Suprapubic skin (tissue), 4 donors: Measurements from ENCODE around the gene DIABLO. TPM values are rescaled to one million over a fixed set of nuclear protein-coding genes. Genes with fewer than 3 reads are reported as not detected.

Experiments used
- DNase-seq, 2 donors: peaks; one replicate each; pipeline ENCODE4 v3.0.0-alpha.2; 2019; ENCODE audit warnings: low spot score in 2 of 2
- H3K27ac ChIP-seq: fragments of 200-600 bp; sonication (generic); one replicate; pipeline ENCODE4 v1.5.1; 2019
- H3K27me3 ChIP-seq: fragments of 200-600 bp; sonication (generic); one replicate; pipeline ENCODE4 v1.5.1; 2019
- H3K36me3 ChIP-seq: fragments of 200-600 bp; sonication (generic); one replicate; pipeline ENCODE4 v1.5.1; 2019
- H3K4me1 ChIP-seq: fragments of 200-600 bp; sonication (generic); one replicate; pipeline ENCODE4 v1.5.1; 2019
- H3K4me3 ChIP-seq: fragments of 200-600 bp; sonication (generic); one replicate; pipeline ENCODE4 v1.5.1; 2019; ENCODE audit warnings: mild to moderate bottlenecking
- H3K9me3 ChIP-seq: fragments of 200-600 bp; sonication (generic); one replicate; pipeline ENCODE4 v1.5.1; 2019
- EP300 ChIP-seq: sonication (generic); formaldehyde crosslinking; IDR thresholded peaks from one replicate; pipeline ENCODE4 v1.6.1; 2017; ENCODE audit warnings: antibody characterized with exemption
- POLR2A ChIP-seq, 2 donors: fragments of 450-650 bp; IDR thresholded peaks; one replicate each; pipeline ENCODE4 v1.6.1; 2017; ENCODE audit warnings: antibody characterized with exemption in 2 of 2, mild to moderate bottlenecking in 2 of 2, moderate library complexity in 2 of 2
- POLR2AphosphoS5 ChIP-seq, 3 donors: sonication (generic); formaldehyde crosslinking; IDR thresholded peaks; one replicate each; pipeline ENCODE4 v1.6.1; 2017; ENCODE audit warnings: antibody characterized with exemption in 3 of 3
- WGBS: methylation state at CpG from one replicate; pipeline ENCODE4 v1.1.5; 2018; 5-methylcytosine and 5-hydroxymethylcytosine counted together
- total RNA-seq, 4 donors: library from RNA; depleted of rRNA; stranded (reverse); fragments of >200 nt; gene quantifications; one replicate each; pipeline ENCODE4 v1.1.0, GENCODE V29; 2016
- TF ChIP-seq, protein P1 (sequence below), 2 donors: fragments of 200-600 bp in 1 of 2; fragments of 450-650 bp in 1 of 2; sonication (generic) in 1 of 2; IDR thresholded peaks; one replicate each; pipeline ENCODE4 v1.5.1; 2016 to 2019; ENCODE audit warnings: antibody characterized with exemption in 2 of 2, mild to moderate bottlenecking in 1 of 2, moderate library complexity in 1 of 2

Gene DIABLO
- total RNA-seq, 4 donors from 2014 or later = 33.3 to 58.3 (median 53.3) TPM

DNA sequence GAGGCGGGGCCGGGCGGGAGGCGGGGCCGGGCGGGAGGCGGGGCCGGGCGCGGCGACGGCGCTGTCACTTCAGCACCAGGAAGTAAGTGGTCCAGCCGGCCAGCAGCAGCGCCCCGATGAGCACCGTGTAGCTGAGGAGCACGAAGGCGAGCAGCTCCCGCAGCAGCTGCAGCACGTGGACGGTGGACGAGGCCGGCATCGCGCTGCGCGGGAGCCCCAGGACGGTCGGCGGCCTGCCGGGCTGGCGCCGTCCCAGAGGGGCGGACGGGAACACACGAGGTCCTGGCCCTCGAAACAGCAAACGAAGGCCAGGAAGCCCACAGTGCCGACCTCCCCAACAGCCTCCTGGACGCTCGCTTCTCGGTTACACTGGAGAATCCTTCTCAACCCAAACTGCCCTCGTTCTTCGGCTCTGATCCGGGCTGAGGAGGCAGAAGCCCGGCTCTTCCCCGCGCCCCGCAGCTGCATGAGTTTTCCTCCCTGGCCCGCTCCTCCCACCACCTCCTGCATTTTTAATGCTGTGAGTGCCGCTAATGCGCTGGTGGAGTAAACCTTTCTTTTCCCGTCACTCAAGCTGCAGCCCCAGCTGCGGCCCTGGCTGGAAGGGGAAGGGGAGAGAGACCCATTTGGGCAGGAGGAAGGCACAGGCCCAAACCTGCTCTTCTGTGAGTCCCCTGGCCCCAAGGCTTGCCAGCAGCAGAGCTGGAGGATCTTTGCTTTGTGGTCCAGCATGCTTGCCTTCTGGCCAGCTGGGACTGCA, 694 bp upstream of the DIABLO start:
- H3K4me3 ChIP-seq = peak overlapping the region; percentile 93
- no peaks in the 10 kb centered on the region for H3K9me3 ChIP-seq
- TF ChIP-seq POLR2A (IDR thresholded peaks at IDR 0.05) = no peak
- peak in 1 of 3 donors; percentile 42 for TF ChIP-seq POLR2AphosphoS5 (IDR thresholded peaks at IDR 0.05)
- TF ChIP-seq EP300 = no peak
- peaks cover 23% of the 10 kb centered on the region for H3K4me1 ChIP-seq
- no peak for DNase-seq
- 26% methylated on average over 10 of the region's 55 CpGs for WGBS
- no peaks in the 10 kb centered on the region for H3K27me3 ChIP-seq
- peaks cover 25% of the 10 kb centered on the region for H3K36me3 ChIP-seq
- H3K27ac ChIP-seq = no peak overlapping the region

DNA sequence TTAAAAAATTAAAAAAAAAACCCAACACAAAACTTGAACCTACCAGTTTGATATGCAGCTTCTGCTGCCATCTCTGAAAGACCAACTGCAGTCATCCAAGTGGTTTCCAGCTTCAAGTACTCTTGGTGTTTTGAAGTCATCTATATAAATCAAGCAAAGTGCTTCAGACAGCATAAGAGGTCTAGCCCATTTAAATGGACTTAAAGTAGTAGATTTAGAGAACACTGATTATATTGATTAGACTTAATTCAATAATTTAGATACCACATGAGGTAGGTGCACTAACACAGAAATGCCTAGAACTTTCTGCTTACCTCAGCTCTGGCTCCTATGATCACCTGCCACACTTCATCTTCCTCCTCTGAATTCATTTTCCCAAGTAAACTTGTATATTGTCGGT, 9.4 kb downstream of the DIABLO start:
- no peak for TF ChIP-seq EP300
- no peak for TF ChIP-seq POLR2A (IDR thresholded peaks at IDR 0.05)
- TF ChIP-seq, protein P1, sequence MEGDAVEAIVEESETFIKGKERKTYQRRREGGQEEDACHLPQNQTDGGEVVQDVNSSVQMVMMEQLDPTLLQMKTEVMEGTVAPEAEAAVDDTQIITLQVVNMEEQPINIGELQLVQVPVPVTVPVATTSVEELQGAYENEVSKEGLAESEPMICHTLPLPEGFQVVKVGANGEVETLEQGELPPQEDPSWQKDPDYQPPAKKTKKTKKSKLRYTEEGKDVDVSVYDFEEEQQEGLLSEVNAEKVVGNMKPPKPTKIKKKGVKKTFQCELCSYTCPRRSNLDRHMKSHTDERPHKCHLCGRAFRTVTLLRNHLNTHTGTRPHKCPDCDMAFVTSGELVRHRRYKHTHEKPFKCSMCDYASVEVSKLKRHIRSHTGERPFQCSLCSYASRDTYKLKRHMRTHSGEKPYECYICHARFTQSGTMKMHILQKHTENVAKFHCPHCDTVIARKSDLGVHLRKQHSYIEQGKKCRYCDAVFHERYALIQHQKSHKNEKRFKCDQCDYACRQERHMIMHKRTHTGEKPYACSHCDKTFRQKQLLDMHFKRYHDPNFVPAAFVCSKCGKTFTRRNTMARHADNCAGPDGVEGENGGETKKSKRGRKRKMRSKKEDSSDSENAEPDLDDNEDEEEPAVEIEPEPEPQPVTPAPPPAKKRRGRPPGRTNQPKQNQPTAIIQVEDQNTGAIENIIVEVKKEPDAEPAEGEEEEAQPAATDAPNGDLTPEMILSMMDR (IDR thresholded peaks at IDR 0.05) = no peak
- no peak for TF ChIP-seq POLR2AphosphoS5 (IDR thresholded peaks at IDR 0.05)
- Histone ChIP-seq H3K9me3 (no peaks in the 10 kb centered on the region), H3K27me3 (no peaks in the 10 kb centered on the region), H3K27ac (no peak overlapping the region), H3K4me1 (no peaks in the 10 kb centered on the region), H3K36me3 (peaks cover 96% of the 10 kb centered on the region), H3K4me3 (no peak overlapping the region)
- 96% methylated on average over 1 of the region's 1 CpG for WGBS
- no peak for DNase-seq

DNA sequence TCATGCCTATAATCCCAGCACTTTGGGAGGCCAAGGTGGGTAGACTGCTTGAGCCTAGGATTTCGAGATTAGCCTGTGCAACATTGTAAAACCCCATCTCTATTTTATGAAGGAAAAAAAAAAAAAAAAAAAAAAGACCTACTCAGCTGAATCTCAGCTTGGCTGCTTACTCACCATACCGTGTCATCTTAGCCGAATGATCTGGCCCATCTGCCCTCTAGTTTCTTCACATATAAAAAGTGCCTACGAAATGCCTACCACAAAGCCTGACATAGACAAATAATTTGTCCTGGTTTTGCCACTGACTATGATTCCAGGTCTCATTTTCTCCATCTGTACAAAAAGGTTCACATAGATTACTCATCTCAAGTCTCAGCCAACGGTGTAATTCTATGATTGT, 10.1 kb downstream of the DIABLO start:
- DNase-seq = no peak
- TF ChIP-seq EP300 (no peak), POLR2AphosphoS5 (IDR thresholded peaks at IDR 0.05) (no peak), POLR2A (IDR thresholded peaks at IDR 0.05) (no peak)
- TF ChIP-seq, protein P1 (IDR thresholded peaks at IDR 0.05) = no peak
- H3K36me3 ChIP-seq = peaks cover 95% of the 10 kb centered on the region
- no peak overlapping the region for H3K27ac ChIP-seq
- no peaks in the 10 kb centered on the region for H3K4me1 ChIP-seq
- H3K27me3 ChIP-seq = no peaks in the 10 kb centered on the region
- no peak overlapping the region for H3K4me3 ChIP-seq
- 94% methylated on average over 5 of the region's 5 CpGs for WGBS
- no peaks in the 10 kb centered on the region for H3K9me3 ChIP-seq

DNA sequence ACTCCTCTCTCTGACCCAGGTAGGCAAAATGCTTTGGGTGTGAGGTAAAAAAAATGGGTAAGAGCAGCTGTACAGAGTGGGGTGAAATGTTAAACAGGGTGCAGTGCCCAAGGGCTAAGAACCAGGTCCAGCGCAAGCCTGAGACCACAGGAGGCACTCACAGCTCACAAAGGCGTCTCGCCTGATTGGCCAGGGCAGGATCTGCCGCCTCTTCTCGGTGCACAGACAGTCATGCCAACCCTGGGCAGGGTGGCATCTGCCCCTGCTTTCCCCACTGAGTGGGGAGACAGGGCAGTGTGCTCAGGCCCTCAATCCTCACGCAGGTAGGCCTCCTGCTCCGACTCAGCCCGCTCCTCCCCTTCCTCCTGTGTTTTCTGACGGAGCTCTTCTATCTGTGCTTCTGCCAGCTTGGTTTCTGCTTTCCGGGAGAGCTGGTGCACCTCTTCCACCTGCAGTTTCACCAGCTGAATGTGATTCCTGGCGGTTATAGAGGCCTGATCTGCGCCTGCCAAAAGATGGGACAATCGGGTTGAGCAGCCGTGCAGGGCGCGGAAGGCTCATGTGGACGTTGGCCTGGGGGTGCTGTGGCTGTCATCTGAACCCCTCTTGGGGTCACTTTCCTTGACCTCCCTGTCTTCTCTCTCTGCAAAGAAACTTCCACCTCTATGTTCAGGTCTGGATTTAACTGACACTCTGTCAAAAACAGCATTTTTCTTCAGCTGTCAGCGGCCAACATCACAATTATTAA, 17.6 kb downstream of the DIABLO start:
- Histone ChIP-seq H3K27ac (no peak overlapping the region), H3K4me3 (no peak overlapping the region), H3K36me3 (peaks cover 57% of the 10 kb centered on the region), H3K27me3 (peaks cover 14% of the 10 kb centered on the region), H3K4me1 (peaks cover 16% of the 10 kb centered on the region), H3K9me3 (no peaks in the 10 kb centered on the region)
- DNase-seq = peak; percentile 21 to 78
- TF ChIP-seq EP300 (no peak), POLR2AphosphoS5 (IDR thresholded peaks at IDR 0.05) (no peak), POLR2A (IDR thresholded peaks at IDR 0.05) (no peak)
- TF ChIP-seq, protein P1 (IDR thresholded peaks at IDR 0.05) = no peak
- WGBS = 88% methylated on average over 18 of the region's 18 CpGs

DNA sequence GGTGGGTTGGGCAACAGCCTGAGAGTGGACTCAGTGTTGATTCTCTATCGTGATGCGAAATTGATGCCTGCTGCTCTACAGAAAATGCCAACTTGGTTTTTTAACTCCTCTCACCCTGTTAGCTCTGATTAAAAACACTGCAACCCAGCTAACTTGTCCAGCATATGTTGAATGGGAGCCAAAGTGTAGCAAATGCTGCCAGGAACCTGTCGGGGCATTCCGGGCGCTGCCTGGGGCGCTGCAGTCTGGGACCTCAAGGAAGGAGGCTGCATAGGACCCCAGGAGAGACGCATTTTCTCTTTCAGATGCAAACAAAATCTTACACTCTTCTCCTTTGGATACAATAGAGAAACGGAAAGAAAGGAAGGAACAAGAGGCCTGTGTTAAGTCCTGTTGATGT, 18.5 kb downstream of the DIABLO start:
- TF ChIP-seq, protein P1 (IDR thresholded peaks at IDR 0.05) = no peak
- TF ChIP-seq POLR2A (IDR thresholded peaks at IDR 0.05) (no peak), POLR2AphosphoS5 (IDR thresholded peaks at IDR 0.05) (no peak), EP300 (no peak)
- H3K27me3 ChIP-seq = peaks cover 14% of the 10 kb centered on the region
- H3K4me1 ChIP-seq = peaks cover 25% of the 10 kb centered on the region
- peaks cover 49% of the 10 kb centered on the region for H3K36me3 ChIP-seq
- H3K4me3 ChIP-seq = no peak overlapping the region
- WGBS = 75% methylated on average over 8 of the region's 8 CpGs
- H3K9me3 ChIP-seq = no peaks in the 10 kb centered on the region
- peak; percentile 15 to 35 for DNase-seq
- H3K27ac ChIP-seq = no peak overlapping the region
